ENCODE results near the gene TK2.
"Not testable (repeated sequence)": the region's sequence is repeated elsewhere in the genome, so short reads cannot be mapped to it uniquely, and the experiment has no call there.

The TK2 gene

GRCh38 chr16:66549284-66550131, at the start of gene TK2:
TK2 (minus strand) TSS chr16:66550122; CDS start chr16:66550061, 61 bp downstream.
- H3K4me3 ChIP-seq (ENCODE audit: low read depth in 1 of 2, low read length in 2 of 2), result peak within 1 kb of the TSS; percentile 69 to 79
- H3K27ac ChIP-seq (ENCODE audit: low read depth, low read length), result peak within 1 kb of the TSS; percentile 84
- H3K9me3 ChIP-seq (ENCODE audit: control insufficient read depth in 1 of 2, low read length in 2 of 2), result no peaks in the 10 kb centered on the region
- no peaks in the 10 kb centered on the region for H3K27me3 ChIP-seq (ENCODE audit: control insufficient read depth in 1 of 2, insufficient read depth in 2 of 2, low read length in 2 of 2)
- peaks cover 31 to 44% of the 10 kb centered on the region in 2 donors for H3K4me1 ChIP-seq (ENCODE audit: control insufficient read depth in 1 of 2, insufficient read depth in 2 of 2, low read length in 2 of 2)
- no peaks in the 10 kb centered on the region for H3K36me3 ChIP-seq (ENCODE audit: control insufficient read depth in 1 of 2, insufficient read depth in 2 of 2, low read length in 2 of 2)
- H3K9ac ChIP-seq (ENCODE audit: low read depth in 1 of 2, low read length in 2 of 2), result peak within 1 kb of the TSS; percentile 85 to 95

DNA sequence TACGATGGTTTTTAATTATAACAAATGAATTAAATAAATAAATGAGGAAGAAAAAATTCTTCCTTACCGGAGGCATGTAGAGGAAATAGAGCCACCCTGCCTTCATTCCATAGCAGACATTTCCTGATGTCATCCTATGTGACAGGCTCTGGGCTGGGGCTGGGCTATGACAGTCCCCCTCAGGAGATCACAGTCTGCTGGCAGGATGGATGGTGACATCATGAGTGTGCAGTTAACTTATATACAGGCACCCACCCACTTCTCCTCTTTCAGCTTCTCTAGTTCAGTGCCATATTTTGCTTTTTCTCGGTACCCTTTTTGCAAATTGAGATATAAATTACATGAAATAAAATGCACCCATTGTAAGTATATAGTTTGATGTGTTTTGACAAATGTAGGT, 48.2 kb upstream of the TK2 start:
- H3K4me3 ChIP-seq (ENCODE audit: low read depth in 1 of 2, low read length in 2 of 2), result no peak overlapping the region
- H3K27me3 ChIP-seq (ENCODE audit: control insufficient read depth in 1 of 2, insufficient read depth in 2 of 2, low read length in 2 of 2), result no peaks in the 10 kb centered on the region
- H3K9ac ChIP-seq (ENCODE audit: low read depth in 1 of 2, low read length in 2 of 2), result no peak overlapping the region
- H3K36me3 ChIP-seq (ENCODE audit: control insufficient read depth in 1 of 2, insufficient read depth in 2 of 2, low read length in 2 of 2), result no peaks in the 10 kb centered on the region
- H3K4me1 ChIP-seq (ENCODE audit: control insufficient read depth in 1 of 2, insufficient read depth in 2 of 2, low read length in 2 of 2), result no peaks in the 10 kb centered on the region
- no peak overlapping the region for H3K27ac ChIP-seq (ENCODE audit: low read depth, low read length)
- no peaks in the 10 kb centered on the region for H3K9me3 ChIP-seq (ENCODE audit: control insufficient read depth in 1 of 2, low read length in 2 of 2)

- Histone ChIP-seq H3K27me3 (ENCODE audit: control insufficient read depth in 1 of 2, insufficient read depth in 2 of 2, low read length in 2 of 2) (no peaks in the 10 kb centered on the region), H3K9ac (ENCODE audit: low read depth in 1 of 2, low read length in 2 of 2) (no peak overlapping the region), H3K4me1 (ENCODE audit: control insufficient read depth in 1 of 2, insufficient read depth in 2 of 2, low read length in 2 of 2) (no peaks in the 10 kb centered on the region), H3K4me3 (ENCODE audit: low read depth in 1 of 2, low read length in 2 of 2) (no peak overlapping the region), H3K27ac (ENCODE audit: low read depth, low read length) (no peak overlapping the region), H3K36me3 (ENCODE audit: control insufficient read depth in 1 of 2, insufficient read depth in 2 of 2, low read length in 2 of 2) (no peaks in the 10 kb centered on the region), H3K9me3 (ENCODE audit: control insufficient read depth in 1 of 2, low read length in 2 of 2) (no peaks in the 10 kb centered on the region)
Measured at GRCh38 chr16:66596986-66597848, 47.3 kb upstream of the TK2 start.

GRCh38 chr16:66596559-66596958, 46.6 kb upstream of the TK2 start:
- not testable (repeated sequence) for H3K9me3 ChIP-seq (ENCODE audit: control insufficient read depth in 1 of 2, low read length in 2 of 2); H3K4me1 ChIP-seq (ENCODE audit: control insufficient read depth in 1 of 2, insufficient read depth in 2 of 2, low read length in 2 of 2); H3K27me3 ChIP-seq (ENCODE audit: control insufficient read depth in 1 of 2, insufficient read depth in 2 of 2, low read length in 2 of 2); H3K4me3 ChIP-seq (ENCODE audit: low read depth in 1 of 2, low read length in 2 of 2); H3K9ac ChIP-seq (ENCODE audit: low read depth in 1 of 2, low read length in 2 of 2); H3K36me3 ChIP-seq (ENCODE audit: control insufficient read depth in 1 of 2, insufficient read depth in 2 of 2, low read length in 2 of 2); H3K27ac ChIP-seq (ENCODE audit: low read depth, low read length)

GRCh38 chr16:66594739-66595138, 44.8 kb upstream of the TK2 start:
- Histone ChIP-seq H3K9ac (ENCODE audit: low read depth in 1 of 2, low read length in 2 of 2) (no peak overlapping the region), H3K4me3 (ENCODE audit: low read depth in 1 of 2, low read length in 2 of 2) (no peak overlapping the region), H3K4me1 (ENCODE audit: control insufficient read depth in 1 of 2, insufficient read depth in 2 of 2, low read length in 2 of 2) (no peaks in the 10 kb centered on the region), H3K9me3 (ENCODE audit: control insufficient read depth in 1 of 2, low read length in 2 of 2) (no peaks in the 10 kb centered on the region), H3K27me3 (ENCODE audit: control insufficient read depth in 1 of 2, insufficient read depth in 2 of 2, low read length in 2 of 2) (no peaks in the 10 kb centered on the region), H3K36me3 (ENCODE audit: control insufficient read depth in 1 of 2, insufficient read depth in 2 of 2, low read length in 2 of 2) (no peaks in the 10 kb centered on the region), H3K27ac (ENCODE audit: low read depth, low read length) (no peak overlapping the region)

GRCh38 chr16:66592814-66593213, 42.9 kb upstream of the TK2 start:
- H3K4me3 ChIP-seq (ENCODE audit: low read depth in 1 of 2, low read length in 2 of 2), result no peak overlapping the region
- H3K4me1 ChIP-seq (ENCODE audit: control insufficient read depth in 1 of 2, insufficient read depth in 2 of 2, low read length in 2 of 2), result no peaks in the 10 kb centered on the region
- no peaks in the 10 kb centered on the region for H3K9me3 ChIP-seq (ENCODE audit: control insufficient read depth in 1 of 2, low read length in 2 of 2)
- no peak overlapping the region for H3K27ac ChIP-seq (ENCODE audit: low read depth, low read length)
- H3K27me3 ChIP-seq (ENCODE audit: control insufficient read depth in 1 of 2, insufficient read depth in 2 of 2, low read length in 2 of 2), result no peaks in the 10 kb centered on the region
- H3K36me3 ChIP-seq (ENCODE audit: control insufficient read depth in 1 of 2, insufficient read depth in 2 of 2, low read length in 2 of 2), result no peaks in the 10 kb centered on the region
- H3K9ac ChIP-seq (ENCODE audit: low read depth in 1 of 2, low read length in 2 of 2), result no peak overlapping the region

DNA sequence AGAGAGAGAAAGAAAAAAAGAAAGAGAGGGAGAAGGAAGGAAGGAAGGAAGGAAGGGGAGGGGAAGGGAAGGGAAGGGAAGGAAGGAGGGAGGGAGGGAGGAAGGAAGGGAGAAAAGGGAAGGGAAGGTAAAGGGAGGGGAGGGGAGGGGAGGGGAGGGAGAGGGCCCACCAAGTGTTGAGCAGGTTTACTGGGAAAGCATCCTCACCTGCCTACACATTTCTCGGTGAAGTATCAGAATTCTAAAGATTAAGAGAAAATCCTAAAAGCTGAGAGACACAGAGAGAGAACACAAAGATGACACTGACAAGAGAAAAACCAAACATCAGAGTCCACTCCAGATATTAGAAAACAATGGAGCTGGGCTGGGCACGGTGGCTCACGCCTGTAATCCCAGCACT, 42.3 kb upstream of the TK2 start:
- H3K36me3 ChIP-seq (ENCODE audit: control insufficient read depth in 1 of 2, insufficient read depth in 2 of 2, low read length in 2 of 2), result no peaks in the 10 kb centered on the region
- H3K4me3 ChIP-seq (ENCODE audit: low read depth in 1 of 2, low read length in 2 of 2), result no peak overlapping the region
- no peaks in the 10 kb centered on the region for H3K27me3 ChIP-seq (ENCODE audit: control insufficient read depth in 1 of 2, insufficient read depth in 2 of 2, low read length in 2 of 2)
- H3K9me3 ChIP-seq (ENCODE audit: control insufficient read depth in 1 of 2, low read length in 2 of 2), result no peaks in the 10 kb centered on the region
- H3K27ac ChIP-seq (ENCODE audit: low read depth, low read length), result no peak overlapping the region
- no peaks in the 10 kb centered on the region for H3K4me1 ChIP-seq (ENCODE audit: control insufficient read depth in 1 of 2, insufficient read depth in 2 of 2, low read length in 2 of 2)
- H3K9ac ChIP-seq (ENCODE audit: low read depth in 1 of 2, low read length in 2 of 2), result no peak overlapping the region

- Histone ChIP-seq H3K9me3 (ENCODE audit: control insufficient read depth in 1 of 2, low read length in 2 of 2) (no peaks in the 10 kb centered on the region), H3K36me3 (ENCODE audit: control insufficient read depth in 1 of 2, insufficient read depth in 2 of 2, low read length in 2 of 2) (no peaks in the 10 kb centered on the region), H3K4me3 (ENCODE audit: low read depth in 1 of 2, low read length in 2 of 2) (no peak overlapping the region), H3K4me1 (ENCODE audit: control insufficient read depth in 1 of 2, insufficient read depth in 2 of 2, low read length in 2 of 2) (no peaks in the 10 kb centered on the region), H3K27ac (ENCODE audit: low read depth, low read length) (no peak overlapping the region), H3K27me3 (ENCODE audit: control insufficient read depth in 1 of 2, insufficient read depth in 2 of 2, low read length in 2 of 2) (no peaks in the 10 kb centered on the region), H3K9ac (ENCODE audit: low read depth in 1 of 2, low read length in 2 of 2) (no peak overlapping the region)
Measured at GRCh38 chr16:66591018-66591417, 41.1 kb upstream of the TK2 start.

- Histone ChIP-seq H3K27ac (ENCODE audit: low read depth, low read length) (no peak overlapping the region), H3K4me3 (ENCODE audit: low read depth in 1 of 2, low read length in 2 of 2) (peak overlapping the region in 1 of 2 donors; percentile 43), H3K36me3 (ENCODE audit: control insufficient read depth in 1 of 2, insufficient read depth in 2 of 2, low read length in 2 of 2) (no peaks in the 10 kb centered on the region), H3K27me3 (ENCODE audit: control insufficient read depth in 1 of 2, insufficient read depth in 2 of 2, low read length in 2 of 2) (no peaks in the 10 kb centered on the region), H3K9me3 (ENCODE audit: control insufficient read depth in 1 of 2, low read length in 2 of 2) (no peaks in the 10 kb centered on the region), H3K9ac (ENCODE audit: low read depth in 1 of 2, low read length in 2 of 2) (no peak overlapping the region), H3K4me1 (ENCODE audit: control insufficient read depth in 1 of 2, insufficient read depth in 2 of 2, low read length in 2 of 2) (no peaks in the 10 kb centered on the region)
Measured at GRCh38 chr16:66590322-66590721, 40.4 kb upstream of the TK2 start.

DNA sequence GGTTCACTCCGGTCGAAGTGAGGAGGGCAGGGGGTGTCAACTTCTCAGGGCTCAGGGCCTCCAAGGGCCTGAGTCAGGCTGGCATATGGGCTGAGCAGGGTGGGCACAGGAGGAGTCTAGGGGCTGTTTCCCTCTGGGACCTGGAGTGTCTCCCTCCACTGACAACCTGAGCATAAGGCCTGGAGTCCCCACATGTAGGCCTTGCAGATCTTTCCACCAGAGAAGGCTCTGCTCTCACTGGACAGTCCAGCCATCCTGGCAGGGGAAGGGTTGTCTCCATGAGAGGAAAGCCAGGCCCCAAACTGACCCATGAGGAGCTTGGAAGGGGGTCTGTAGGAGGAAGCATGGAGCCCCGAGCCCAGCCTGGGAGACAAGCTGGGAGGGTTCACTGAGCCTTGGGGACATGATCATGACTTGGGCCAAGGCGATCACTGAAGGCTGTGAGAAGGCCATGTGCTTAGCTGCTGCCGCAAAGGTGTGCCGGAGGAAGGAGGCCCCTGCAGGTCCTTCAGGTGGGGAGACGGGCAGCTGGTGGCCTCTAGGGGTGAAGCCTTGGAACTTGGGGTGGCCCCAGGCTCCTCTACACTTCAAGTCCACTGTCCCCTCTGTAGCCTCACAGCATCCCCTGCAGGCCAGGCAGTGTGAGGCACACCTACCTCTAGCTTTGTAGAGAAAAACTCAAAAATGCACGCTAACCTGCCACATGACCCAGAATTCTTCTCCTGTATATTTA, 39.2 kb upstream of the TK2 start:
- Histone ChIP-seq H3K9ac (ENCODE audit: low read depth in 1 of 2, low read length in 2 of 2) (no peak overlapping the region), H3K27me3 (ENCODE audit: control insufficient read depth in 1 of 2, insufficient read depth in 2 of 2, low read length in 2 of 2) (no peaks in the 10 kb centered on the region), H3K36me3 (ENCODE audit: control insufficient read depth in 1 of 2, insufficient read depth in 2 of 2, low read length in 2 of 2) (no peaks in the 10 kb centered on the region), H3K4me1 (ENCODE audit: control insufficient read depth in 1 of 2, insufficient read depth in 2 of 2, low read length in 2 of 2) (no peaks in the 10 kb centered on the region), H3K27ac (ENCODE audit: low read depth, low read length) (no peak overlapping the region), H3K9me3 (ENCODE audit: control insufficient read depth in 1 of 2, low read length in 2 of 2) (no peaks in the 10 kb centered on the region), H3K4me3 (ENCODE audit: low read depth in 1 of 2, low read length in 2 of 2) (no peak overlapping the region)
